ENCODE measurements around the gene NTMT2. TPM values are rescaled to one million over a fixed set of nuclear protein-coding genes. Genes with fewer than 3 reads are reported as not detected.
A peak's percentile ranks its signal among the peaks of the same experiment; 100 is the strongest.
"Not testable (repeated sequence)": the region's sequence is repeated elsewhere in the genome, so short reads cannot be mapped to it uniquely, and the experiment has no call there.

NTMT2 gene
- polyA plus RNA-seq, 1 donor = not detected

- DNase-seq = no peak
Measured at GRCh38 chr1:170157820-170158219, 12.1 kb downstream of the NTMT2 start.

- peak; percentile 24 for DNase-seq
Measured at GRCh38 chr1:170162459-170163246, 16.9 kb downstream of the NTMT2 start.

- DNase-seq = no peak
Measured at GRCh38 chr1:170164103-170164763, 18.5 kb downstream of the NTMT2 start.

- DNase-seq = no peak
Measured at GRCh38 chr1:170166518-170167180, 20.9 kb downstream of the NTMT2 start.

GRCh38 chr1:170168265-170168664, 22.5 kb downstream of the NTMT2 start:
- DNase-seq = peak; percentile 28

GRCh38 chr1:170170513-170170912, 24.8 kb downstream of the NTMT2 start:
- not testable (repeated sequence) for DNase-seq

- DNase-seq = no peak
Measured at GRCh38 chr1:170174395-170174794, 28.6 kb downstream of the NTMT2 start.

- DNase-seq = no peak
Measured at GRCh38 chr1:170175041-170175440, 29.3 kb downstream of the NTMT2 start.

- DNase-seq = no peak
Measured at GRCh38 chr1:170175484-170175883, 29.7 kb downstream of the NTMT2 start.

- DNase-seq = no peak
Measured at GRCh38 chr1:170176772-170177171, 31.0 kb downstream of the NTMT2 start.

GRCh38 chr1:170182442-170182841, 36.7 kb downstream of the NTMT2 start:
- DNase-seq = no peak

- DNase-seq = no peak
Measured at GRCh38 chr1:170192546-170192945, 46.8 kb downstream of the NTMT2 start.

GRCh38 chr1:170194451-170194850, 48.7 kb downstream of the NTMT2 start:
- no peak for DNase-seq

- no peak for DNase-seq
Measured at GRCh38 chr1:170196490-170197236, 50.9 kb downstream of the NTMT2 start.

GRCh38 chr1:170198090-170198489, 52.3 kb downstream of the NTMT2 start:
- no peak for DNase-seq

- DNase-seq = no peak
Measured at GRCh38 chr1:170198584-170198983, 52.8 kb downstream of the NTMT2 start.

- DNase-seq = no peak
Measured at GRCh38 chr1:170200161-170200560, 54.4 kb downstream of the NTMT2 start.

- no peak for DNase-seq
Measured at GRCh38 chr1:170200621-170201397, 55.0 kb downstream of the NTMT2 start.

- DNase-seq = no peak
Measured at GRCh38 chr1:170203693-170204092, 57.9 kb downstream of the NTMT2 start.

- no peak for DNase-seq
Measured at GRCh38 chr1:170204121-170204520, 58.4 kb downstream of the NTMT2 start.

GRCh38 chr1:170205301-170205700, 59.5 kb downstream of the NTMT2 start:
- DNase-seq = no peak

GRCh38 chr1:170209125-170209524, 63.4 kb downstream of the NTMT2 start:
- DNase-seq = no peak

Measured in left kidney (tissue), 2 donors.